Stomach (tissue), 9 donors: ENCODE results near the gene DNAJA3. TPM values are rescaled to one million over a fixed set of nuclear protein-coding genes. Genes with fewer than 3 reads are reported as not detected.
"Not testable (repeated sequence)": the region's sequence is repeated elsewhere in the genome, so short reads cannot be mapped to it uniquely, and the experiment has no call there.

Experiments
- DNase-seq, 2 donors: peaks; one replicate each; pipeline versions ENCODE4 v3.0.0 to v3.0.0-alpha.2; 2013 to 2019
- H3K27ac ChIP-seq, 5 donors: fragments of 200-600 bp in 4 of 5; sonication (generic) in 4 of 5; one replicate each; pipeline ENCODE4 v1.5.1; 2013 to 2019; ENCODE audit warnings: mild to moderate bottlenecking in 1 of 5, moderate library complexity in 1 of 5
- H3K27me3 ChIP-seq, 3 donors: fragments of 200-600 bp; sonication (generic); one replicate each; pipeline ENCODE4 v1.5.1; 2017 to 2019; ENCODE audit warnings: mixed run types in 1 of 3
- H3K36me3 ChIP-seq, 4 donors: fragments of 200-600 bp; sonication (generic); 1 replicate in 3 of 4; 2 replicates in 1 of 4; pipeline ENCODE4 v1.5.1; 2016 to 2019
- H3K4me1 ChIP-seq, 4 donors: fragments of 200-600 bp; sonication (generic); one replicate each; pipeline ENCODE4 v1.5.1; 2016 to 2019
- H3K4me3 ChIP-seq, 4 donors: fragments of 200-600 bp; sonication (generic) in 3 of 4; one replicate each; pipeline ENCODE4 v1.5.1; 2016 to 2019; ENCODE audit warnings: mild to moderate bottlenecking in 1 of 4
- H3K9me3 ChIP-seq, 4 donors: fragments of 200-600 bp; sonication (generic); one replicate each; pipeline ENCODE4 v1.5.1; 2016 to 2019
- EP300 ChIP-seq: sonication (generic); formaldehyde crosslinking; IDR thresholded peaks from one replicate; pipeline ENCODE4 v1.6.1; 2017; ENCODE audit warnings: antibody characterized with exemption
- POLR2A ChIP-seq, 4 donors: fragments of 450-650 bp; IDR thresholded peaks; one replicate each; pipeline ENCODE4 v1.6.1; 2016; ENCODE audit warnings: antibody characterized with exemption in 4 of 4, control low read depth in 2 of 4, mild to moderate bottlenecking in 1 of 4, moderate library complexity in 1 of 4
- POLR2AphosphoS5 ChIP-seq, 3 donors: sonication (generic); formaldehyde crosslinking; IDR thresholded peaks; one replicate each; pipeline ENCODE4 v1.6.1; 2016; ENCODE audit warnings: antibody characterized with exemption in 3 of 3
- WGBS, 5 donors: extraction: QIAGEN DNeasy Blood & Tissue Kit in 3 of 5; methylation state at CpG; one replicate each; pipeline versions ENCODE4 v1.1.5 to v1.1.7; 2013 to 2018; 5-methylcytosine and 5-hydroxymethylcytosine counted together
- intact Hi-C: fragments of 100-400 bp; cut with DNase I; formaldehyde crosslinking; loops from one replicate; pipeline ENCODE4 v1.15.1; 2023; ENCODE audit warnings: low total_unique reads
- polyA plus RNA-seq, 3 donors: library from polyadenylated mRNA; stranded (reverse); fragments of 200-250 nt; gene quantifications; one replicate each; pipeline ENCODE4 v1.2.3, GENCODE V29; 2013
- total RNA-seq, 5 donors: library from RNA; depleted of rRNA; stranded (reverse); fragments of >200 nt; gene quantifications; one replicate each; pipeline versions ENCODE4 v1.1.0 to v1.2.3, GENCODE V29; 2014 to 2016
- TF ChIP-seq, protein P1 (sequence below), 7 experiments: fragments of 450-650 bp in 4 of 7; fragments of 200-600 bp in 3 of 7; sonication (generic) in 3 of 7; IDR thresholded peaks; one replicate each; pipeline ENCODE4 v1.5.1; 2016 to 2019; ENCODE audit warnings: antibody characterized with exemption in 7 of 7, control low read depth in 2 of 7, mild to moderate bottlenecking in 1 of 7
- donor health status: healthy with polysubstance abuse.
- donor health status: Bipolar disorder and iron deficiency.
- donor health status: healthy.

DNAJA3 gene
- total and polyA plus RNA-seq, 8 donors = 18.8 to 53.0 (median 29.2) TPM

DNA sequence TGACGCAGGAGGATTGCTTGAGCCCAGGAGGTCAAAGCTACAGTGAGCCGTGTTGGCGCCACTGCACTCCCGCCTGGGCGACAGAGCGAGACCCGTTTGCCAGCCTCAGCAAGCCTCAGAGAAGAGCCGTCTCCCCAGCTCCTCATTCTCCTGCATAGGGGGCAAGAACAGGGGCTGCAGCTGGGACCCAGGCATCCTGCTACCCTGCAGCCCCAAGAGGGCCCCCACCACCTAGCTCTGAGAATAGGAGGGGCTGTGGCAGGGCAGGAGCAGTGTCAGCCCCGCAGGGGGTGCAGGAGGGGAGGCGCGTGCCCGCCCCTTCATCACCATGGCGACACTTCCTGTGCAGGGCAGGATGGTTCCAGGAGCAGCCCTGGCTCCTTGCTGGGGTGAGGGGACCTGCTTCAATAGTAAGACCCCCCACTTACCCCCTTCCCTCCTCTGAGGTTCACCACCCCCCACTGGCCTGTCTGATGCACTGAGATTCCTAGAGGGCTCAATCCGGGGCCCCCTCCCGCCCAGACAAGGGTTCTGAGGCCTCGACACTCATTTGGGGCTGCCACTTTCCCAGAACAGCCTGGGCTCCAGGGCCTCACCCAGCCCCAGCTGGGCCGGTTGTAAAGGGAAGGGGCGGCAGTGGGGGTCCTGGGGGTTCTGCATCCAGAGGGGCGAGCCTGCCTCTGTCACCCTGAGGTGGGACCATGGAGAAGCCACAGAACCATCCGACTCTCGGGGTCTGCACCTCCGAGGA is 33.9 kb upstream of the DNAJA3 start:
- Histone ChIP-seq H3K27ac (peak overlapping the region in 4 of 5 donors; percentile 69 to 80 (median 73)), H3K27me3 (no peaks in the 10 kb centered on the region), H3K36me3 (peaks cover 16 to 92% (median 61%) of the 10 kb centered on the region in 4 donors), H3K4me1 (peaks cover 18 to 39% (median 21%) of the 10 kb centered on the region in 4 donors), H3K9me3 (no peaks in the 10 kb centered on the region), H3K4me3 (no peak overlapping the region)
- intact Hi-C loops = no loop called here
- 78 to 89% (median 87%) methylated on average over 11 to 22 of the region's 22 CpGs for WGBS, 5 donors
- no peak for DNase-seq
- TF ChIP-seq EP300 (no peak), POLR2AphosphoS5 (IDR thresholded peaks at IDR 0.05) (no peak)
- TF ChIP-seq, protein P1, sequence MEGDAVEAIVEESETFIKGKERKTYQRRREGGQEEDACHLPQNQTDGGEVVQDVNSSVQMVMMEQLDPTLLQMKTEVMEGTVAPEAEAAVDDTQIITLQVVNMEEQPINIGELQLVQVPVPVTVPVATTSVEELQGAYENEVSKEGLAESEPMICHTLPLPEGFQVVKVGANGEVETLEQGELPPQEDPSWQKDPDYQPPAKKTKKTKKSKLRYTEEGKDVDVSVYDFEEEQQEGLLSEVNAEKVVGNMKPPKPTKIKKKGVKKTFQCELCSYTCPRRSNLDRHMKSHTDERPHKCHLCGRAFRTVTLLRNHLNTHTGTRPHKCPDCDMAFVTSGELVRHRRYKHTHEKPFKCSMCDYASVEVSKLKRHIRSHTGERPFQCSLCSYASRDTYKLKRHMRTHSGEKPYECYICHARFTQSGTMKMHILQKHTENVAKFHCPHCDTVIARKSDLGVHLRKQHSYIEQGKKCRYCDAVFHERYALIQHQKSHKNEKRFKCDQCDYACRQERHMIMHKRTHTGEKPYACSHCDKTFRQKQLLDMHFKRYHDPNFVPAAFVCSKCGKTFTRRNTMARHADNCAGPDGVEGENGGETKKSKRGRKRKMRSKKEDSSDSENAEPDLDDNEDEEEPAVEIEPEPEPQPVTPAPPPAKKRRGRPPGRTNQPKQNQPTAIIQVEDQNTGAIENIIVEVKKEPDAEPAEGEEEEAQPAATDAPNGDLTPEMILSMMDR (IDR thresholded peaks at IDR 0.05) = peak in 1 of 7 experiments; percentile 9

DNA sequence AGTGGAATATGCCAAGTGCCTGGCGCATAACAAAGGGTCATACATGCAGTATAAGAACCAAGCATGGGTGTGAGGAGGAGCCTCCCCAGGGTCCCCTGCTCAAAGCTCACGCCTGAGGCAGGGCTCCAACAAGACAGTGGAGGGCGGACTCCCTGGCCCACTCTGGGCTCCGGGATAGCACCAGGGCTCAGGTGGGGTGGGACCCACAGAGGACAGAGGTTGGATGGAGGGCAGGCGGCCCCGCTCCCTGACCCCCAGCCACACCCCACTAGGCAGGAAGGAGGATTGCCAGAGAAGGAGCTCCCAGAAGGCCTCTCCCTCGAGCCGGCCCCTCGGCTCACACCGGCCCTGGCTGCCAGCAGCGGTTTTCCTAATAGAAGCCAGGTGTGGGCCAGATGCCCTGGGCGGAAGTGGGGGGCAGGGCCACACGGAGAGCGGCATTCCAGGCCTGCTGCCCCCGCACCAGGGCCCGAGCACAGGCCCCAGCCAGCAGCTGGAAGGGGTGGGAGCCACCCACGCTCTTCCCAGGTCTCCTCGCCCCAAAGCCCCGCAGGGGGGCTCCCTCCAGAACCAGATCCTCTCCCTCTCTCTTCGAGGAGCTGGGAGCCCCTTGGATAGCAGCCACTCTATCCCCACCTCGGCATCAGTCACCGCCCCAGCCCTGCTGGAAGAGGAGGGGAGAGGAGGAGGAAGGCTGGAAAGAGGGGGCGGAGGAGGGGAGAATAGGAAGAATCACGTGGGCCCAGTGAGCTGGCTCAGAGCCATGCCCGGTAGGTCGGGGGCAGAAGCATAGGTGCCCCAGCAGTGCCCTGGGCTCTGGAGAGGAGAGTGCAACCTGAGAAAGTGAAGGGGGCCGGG is 33.1 kb upstream of the DNAJA3 start:
- no peak overlapping the region for H3K4me3 ChIP-seq
- WGBS, 5 donors = 29 to 41% (median 38%) methylated on average over 21 to 27 of the region's 27 CpGs

DNA sequence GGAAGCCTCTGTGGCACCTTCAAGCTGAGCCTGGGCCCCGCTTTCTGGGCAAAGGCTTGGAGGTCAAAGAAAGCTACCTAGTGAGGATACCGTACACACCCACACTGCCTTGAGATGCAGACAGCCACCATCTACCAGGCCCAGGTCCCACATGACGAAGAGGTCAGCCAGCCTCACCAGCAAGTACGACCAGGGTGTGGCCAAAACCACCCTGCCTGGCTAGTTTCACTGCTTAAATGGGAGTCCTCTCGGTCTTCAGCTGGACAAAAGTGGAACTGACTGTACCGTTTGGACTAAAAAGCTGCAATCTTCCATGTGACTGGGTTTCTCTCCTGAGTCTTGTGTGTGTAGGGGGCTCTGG is 32.4 kb upstream of the DNAJA3 start:
- Histone ChIP-seq H3K4me3 (no peak overlapping the region), H3K27me3 (no peaks in the 10 kb centered on the region), H3K36me3 (peaks cover 16 to 89% (median 57%) of the 10 kb centered on the region in 4 donors), H3K9me3 (no peaks in the 10 kb centered on the region), H3K27ac (peak overlapping the region; percentile 16 to 80 (median 71)), H3K4me1 (peaks cover 18 to 26% (median 21%) of the 10 kb centered on the region in 4 donors)
- peak; percentile 69 to 73 for DNase-seq
- 28 to 46% (median 36%) methylated on average over 5 to 6 of the region's 6 CpGs for WGBS, 5 donors
- TF ChIP-seq POLR2A (IDR thresholded peaks at IDR 0.05) (no peak), POLR2AphosphoS5 (IDR thresholded peaks at IDR 0.05) (peak in 1 of 3 donors; percentile 17)
- intact Hi-C loops = no loop called here

More for the DNA sequence above, 33.1 kb upstream of the DNAJA3 start:
- Histone ChIP-seq H3K4me1 (peaks cover 18 to 31% (median 21%) of the 10 kb centered on the region in 4 donors), H3K9me3 (no peaks in the 10 kb centered on the region), H3K27me3 (no peaks in the 10 kb centered on the region), H3K27ac (peak overlapping the region; percentile 16 to 80 (median 71)), H3K36me3 (peaks cover 16 to 91% (median 57%) of the 10 kb centered on the region in 4 donors)
- DNase-seq = peak; percentile 54 to 90
- no peak for TF ChIP-seq POLR2A (IDR thresholded peaks at IDR 0.05)
- TF ChIP-seq POLR2AphosphoS5 (IDR thresholded peaks at IDR 0.05) = no peak
- no peak for TF ChIP-seq EP300
- TF ChIP-seq, protein P1 (IDR thresholded peaks at IDR 0.05) = no peak
- intact Hi-C loops = no loop called here

DNA sequence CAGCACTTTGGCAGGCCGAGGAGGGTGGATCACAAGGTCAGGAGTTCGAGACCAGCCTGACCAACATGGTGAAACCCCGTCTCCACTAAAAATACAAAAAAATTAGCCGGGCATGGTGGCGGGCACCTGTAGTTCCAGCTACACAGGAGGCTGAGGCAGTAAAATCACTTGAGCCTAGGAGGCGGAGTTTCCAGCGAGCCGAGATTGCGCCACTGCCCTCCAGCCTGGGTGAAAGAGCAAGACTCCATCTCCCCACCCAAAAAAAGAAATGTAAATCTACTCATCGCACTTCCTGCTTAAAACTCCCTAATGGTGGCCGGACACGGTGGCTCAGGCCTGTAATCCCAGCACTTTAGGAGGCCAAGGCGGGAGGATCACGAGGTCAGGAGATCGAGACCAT is 31.8 kb upstream of the DNAJA3 start:
- Histone ChIP-seq H3K36me3 (peaks cover 16 to 83% (median 56%) of the 10 kb centered on the region in 4 donors), H3K27ac (peak overlapping the region in 4 of 5 donors; percentile 69 to 80 (median 73)), H3K4me1 (peaks cover 18 to 26% (median 21%) of the 10 kb centered on the region in 4 donors)
- H3K27me3 ChIP-seq, H3K4me3 ChIP-seq, DNase-seq, intact Hi-C loops, H3K9me3 ChIP-seq: not testable (repeated sequence)
- 94 to 98% (median 97%) methylated on average over 15 of the region's 15 CpGs for WGBS, 5 donors

DNA sequence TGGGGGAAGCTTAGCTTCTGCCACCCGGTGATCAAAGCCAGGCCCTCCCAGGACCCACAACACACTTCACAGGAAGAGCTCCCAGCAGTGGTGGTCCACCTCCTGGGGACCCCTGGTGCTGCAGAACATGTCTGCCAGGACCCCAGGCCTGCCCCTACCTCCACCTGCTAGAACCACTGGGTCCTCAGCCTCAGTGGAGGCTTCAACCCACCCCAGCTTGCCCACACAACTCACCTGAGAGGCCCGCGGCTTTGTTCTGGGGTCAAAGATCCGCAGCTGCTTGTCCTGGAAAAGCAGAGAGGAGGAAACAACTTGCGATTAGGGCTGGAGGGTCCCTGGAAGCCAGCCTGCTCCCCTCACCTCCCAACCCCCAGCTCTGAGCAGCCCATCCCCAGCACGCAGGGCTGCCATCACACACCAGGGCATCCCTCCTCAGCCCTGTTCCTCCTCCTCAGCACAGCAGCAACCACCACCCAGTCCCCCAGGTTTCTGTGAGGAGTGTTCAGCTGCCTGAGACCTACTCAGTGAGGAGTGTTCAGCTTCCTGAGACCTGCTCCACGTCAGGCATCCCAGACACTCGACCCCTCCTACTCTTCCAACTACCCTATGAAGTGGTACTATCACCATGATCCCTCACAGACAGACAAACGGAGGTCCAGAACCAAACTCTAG is 30.5 kb upstream of the DNAJA3 start:
- 84 to 88% (median 85%) methylated on average over 7 to 9 of the region's 9 CpGs for WGBS, 5 donors
- Histone ChIP-seq H3K4me3 (no peak overlapping the region), H3K9me3 (no peaks in the 10 kb centered on the region), H3K4me1 (peaks cover 18 to 26% (median 21%) of the 10 kb centered on the region in 4 donors), H3K36me3 (peaks cover 16 to 82% (median 55%) of the 10 kb centered on the region in 4 donors), H3K27me3 (no peaks in the 10 kb centered on the region), H3K27ac (peak overlapping the region in 1 of 5 donors; percentile 80)
- intact Hi-C loops = no loop called here
- DNase-seq = no peak
- TF ChIP-seq POLR2A (IDR thresholded peaks at IDR 0.05) = no peak
